T-helper 17 cell (primary cell): ENCODE results near the gene RPL3. TPM values are rescaled to one million over a fixed set of nuclear protein-coding genes. Genes with fewer than 3 reads are reported as not detected.

ENCODE experiments used
- ATAC-seq: fragments of 150-1000 bp; cut with Tn5 transposase; 2 replicates; pipeline ENCODE4 v1.10.0; 2021; ENCODE audit warnings: mild to moderate bottlenecking, moderate library complexity
- DNase-seq, 3 donors: peaks; one replicate each; pipeline versions ENCODE4 v3.0.0 to v3.0.0-alpha.2; 2020 to 2021
- H3K9me3 ChIP-seq: one replicate; pipeline ENCODE4 v1.7.0; 2013; ENCODE audit warnings: low read length, mild to moderate bottlenecking; ENCODE audit not compliant: control insufficient read depth, poor library complexity, severe bottlenecking
- H3K27ac Mint-ChIP-seq: one replicate; pipeline ENCODE4 v1.8.0; 2022; ENCODE audit warnings: mild to moderate bottlenecking, moderate library complexity, mixed read lengths
- H3K27me3 Mint-ChIP-seq: one replicate; pipeline ENCODE4 v1.8.0; 2022; ENCODE audit warnings: mixed read lengths
- H3K36me3 Mint-ChIP-seq: one replicate; pipeline ENCODE4 v1.8.0; 2022; ENCODE audit warnings: low read depth, mixed read lengths
- H3K4me1 Mint-ChIP-seq: one replicate; pipeline ENCODE4 v1.8.0; 2022; ENCODE audit warnings: mild to moderate bottlenecking, mixed read lengths
- H3K4me3 Mint-ChIP-seq: one replicate; pipeline ENCODE4 v1.8.0; 2022; ENCODE audit warnings: mild to moderate bottlenecking, moderate library complexity, mixed read lengths
- total RNA-seq, 4 donors: library from RNA in 2 of 4; stranded (reverse) in 2 of 4; gene quantifications; one replicate each; pipeline ENCODE4 v1.2.3 and lab custom pipeline; 2022 to 2026

The RPL3 gene
- total RNA-seq, 2 donors from 2014 or later: 3,215 to 3,260 TPM

- no peaks in the 10 kb centered on the region for H3K27me3 Mint-ChIP-seq
- peaks cover 6% of the 10 kb centered on the region for H3K36me3 Mint-ChIP-seq
- peak; percentile 16 for ATAC-seq
Measured at GRCh38 chr22:39318507-39319283, 728 bp downstream of the RPL3 start.

GRCh38 chr22:39317775-39318506, 1.5 kb downstream of the RPL3 start:
- DNase-seq: no peak

More at GRCh38 chr22:39318507-39319283, 728 bp downstream of the RPL3 start:
- Mint-ChIP-seq H3K27ac (peak overlapping the region; percentile 100), H3K4me3 (peak overlapping the region; percentile 99), H3K4me1 (peaks cover 39% of the 10 kb centered on the region)
- no peaks in the 10 kb centered on the region for H3K9me3 ChIP-seq
- DNase-seq: no peak

GRCh38 chr22:39317084-39317774, 2.2 kb downstream of the RPL3 start:
- ATAC-seq (no peak), DNase-seq (no peak)
- Mint-ChIP-seq H3K4me1 (peaks cover 45% of the 10 kb centered on the region), H3K27me3 (no peaks in the 10 kb centered on the region), H3K36me3 (peaks cover 6% of the 10 kb centered on the region), H3K27ac (peak overlapping the region; percentile 100), H3K4me3 (peak overlapping the region; percentile 99)
- no peaks in the 10 kb centered on the region for H3K9me3 ChIP-seq

More at GRCh38 chr22:39317775-39318506, 1.5 kb downstream of the RPL3 start:
- ATAC-seq: no peak
- Mint-ChIP-seq H3K4me3 (peak overlapping the region; percentile 99), H3K27ac (peak overlapping the region; percentile 100), H3K4me1 (peaks cover 45% of the 10 kb centered on the region), H3K36me3 (peaks cover 6% of the 10 kb centered on the region), H3K27me3 (no peaks in the 10 kb centered on the region)
- no peaks in the 10 kb centered on the region for H3K9me3 ChIP-seq

GRCh38 chr22:39316440-39317083, 2.9 kb downstream of the RPL3 start:
- DNase-seq: peak; percentile 48 to 64 (median 50)
- Mint-ChIP-seq H3K4me1 (peaks cover 47% of the 10 kb centered on the region), H3K36me3 (peaks cover 6% of the 10 kb centered on the region), H3K4me3 (peak overlapping the region; percentile 99), H3K27ac (peak overlapping the region; percentile 100), H3K27me3 (no peaks in the 10 kb centered on the region)
- peak; percentile 38 for ATAC-seq
- no peaks in the 10 kb centered on the region for H3K9me3 ChIP-seq

- DNase-seq (no peak), ATAC-seq (no peak)
- no peaks in the 10 kb centered on the region for H3K27me3 Mint-ChIP-seq
- H3K4me3 Mint-ChIP-seq: peak overlapping the region; percentile 33
- H3K36me3 Mint-ChIP-seq: peaks cover 6% of the 10 kb centered on the region
- peak overlapping the region; percentile 100 for H3K27ac Mint-ChIP-seq
- H3K9me3 ChIP-seq: no peaks in the 10 kb centered on the region
- peaks cover 54% of the 10 kb centered on the region for H3K4me1 Mint-ChIP-seq
Measured at GRCh38 chr22:39315389-39315788, 4.0 kb downstream of the RPL3 start.

- H3K9me3 ChIP-seq: no peaks in the 10 kb centered on the region
- Mint-ChIP-seq H3K4me1 (peaks cover 52% of the 10 kb centered on the region), H3K27me3 (no peaks in the 10 kb centered on the region), H3K27ac (peak overlapping the region; percentile 100), H3K4me3 (no peak overlapping the region), H3K36me3 (peaks cover 5% of the 10 kb centered on the region)
- DNase-seq (no peak), ATAC-seq (no peak)
Measured at GRCh38 chr22:39314251-39314971, 5.0 kb downstream of the RPL3 start.

GRCh38 chr22:39313258-39314001, 6.0 kb downstream of the RPL3 start:
- H3K27me3 Mint-ChIP-seq: no peaks in the 10 kb centered on the region
- H3K9me3 ChIP-seq: no peaks in the 10 kb centered on the region
- peak overlapping the region; percentile 78 for H3K27ac Mint-ChIP-seq
- peaks cover 45% of the 10 kb centered on the region for H3K4me1 Mint-ChIP-seq
- peaks cover 3% of the 10 kb centered on the region for H3K36me3 Mint-ChIP-seq
- no peak for ATAC-seq
- H3K4me3 Mint-ChIP-seq: peak overlapping the region; percentile 41
- DNase-seq: no peak

- Mint-ChIP-seq H3K4me3 (no peak overlapping the region), H3K27ac (peak overlapping the region; percentile 78), H3K36me3 (peaks cover 3% of the 10 kb centered on the region), H3K4me1 (peaks cover 36% of the 10 kb centered on the region), H3K27me3 (no peaks in the 10 kb centered on the region)
- DNase-seq (no peak), ATAC-seq (no peak)
- H3K9me3 ChIP-seq: no peaks in the 10 kb centered on the region
Measured at GRCh38 chr22:39312410-39312809, 7.0 kb downstream of the RPL3 start.

- Mint-ChIP-seq H3K36me3 (peaks cover 3% of the 10 kb centered on the region), H3K27me3 (no peaks in the 10 kb centered on the region), H3K27ac (peak overlapping the region; percentile 49), H3K4me3 (no peak overlapping the region), H3K4me1 (peaks cover 31% of the 10 kb centered on the region)
- ATAC-seq: no peak
- no peaks in the 10 kb centered on the region for H3K9me3 ChIP-seq
- no peak for DNase-seq
Measured at GRCh38 chr22:39311592-39312400, 7.6 kb downstream of the RPL3 start.

- no peaks in the 10 kb centered on the region for H3K36me3 Mint-ChIP-seq
- no peak for ATAC-seq
- no peak overlapping the region for H3K27ac Mint-ChIP-seq
- no peak overlapping the region for H3K4me3 Mint-ChIP-seq
- no peaks in the 10 kb centered on the region for H3K27me3 Mint-ChIP-seq
- H3K9me3 ChIP-seq: no peaks in the 10 kb centered on the region
- no peak for DNase-seq
- H3K4me1 Mint-ChIP-seq: peaks cover 26% of the 10 kb centered on the region
Measured at GRCh38 chr22:39309881-39310714, 9.3 kb downstream of the RPL3 start.
